Panc1 (cell line): ENCODE results near the gene ARHGAP4. TPM values are rescaled to one million over a fixed set of nuclear protein-coding genes. Genes with fewer than 3 reads are reported as not detected.

Experiments used
- ATAC-seq: fragments of 200-7000 bp; cut with Tn5 transposase; 2 replicates; pipeline ENCODE4 v1.9.1; 2020; ENCODE audit warnings: mild to moderate bottlenecking, moderate library complexity
- BruUV-seq: library from RNA; stranded (reverse); fragments of 400-500 nt; replicated peaks from 2 replicates; lab custom pipeline; 2021; lab: Mats Ljungman, UMichigan
- CTCF ChIA-PET: fragments of 300-600 bp; sonication (Branson Sonifier 250); formaldehyde crosslinking; loops from one replicate; lab custom pipeline; 2022; ENCODE audit warnings: antibody characterized with exemption; lab: Charles Lee
- POLR2A ChIA-PET: fragments of 300-600 bp; sonication (Branson Sonifier 250); formaldehyde crosslinking; loops from one replicate; lab custom pipeline; 2022; ENCODE audit warnings: antibody characterized with exemption; lab: Charles Lee
- DNase-seq: peaks from one replicate; pipeline ENCODE4 v3.0.0-alpha.2; 2010; ENCODE audit warnings: low read depth, low spot score
- H3K27ac ChIP-seq: 2 replicates; pipeline ENCODE4 v1.5.1; 2011; ENCODE audit warnings: mild to moderate bottlenecking, low read length, inconsistent platforms
- H3K27me3 ChIP-seq: fragments of 200-500 bp; sonication (Bioruptor generic); 2 replicates; pipeline ENCODE4 v1.6.0; 2014; ENCODE audit warnings: low read length, inconsistent platforms; ENCODE audit not compliant: control insufficient read depth, insufficient read depth
- H3K36me3 ChIP-seq: fragments of 200-500 bp; sonication (Bioruptor generic); 2 replicates; pipeline ENCODE4 v1.5.1; 2014; ENCODE audit warnings: inconsistent platforms, mild to moderate bottlenecking, low read length, moderate library complexity; ENCODE audit not compliant: control insufficient read depth, insufficient read depth
- H3K4me1 ChIP-seq: 2 replicates; pipeline ENCODE4 v1.5.1; 2011; ENCODE audit warnings: inconsistent platforms, mild to moderate bottlenecking, low read length, moderate library complexity; ENCODE audit not compliant: control insufficient read depth, insufficient read depth
- H3K4me3 ChIP-seq, 2 experiments: 2 replicates each; pipeline ENCODE4 v1.5.1; 2011 to 2012; ENCODE audit warnings: low read depth in 2 of 2, low read length in 2 of 2, mild to moderate bottlenecking in 2 of 2, inconsistent platforms in 1 of 2, moderate library complexity in 1 of 2
- H3K9me3 ChIP-seq: fragments of 200-500 bp; sonication (Bioruptor generic); 2 replicates; pipeline ENCODE4 v1.5.1; 2014; ENCODE audit warnings: low read depth, mild to moderate bottlenecking, inconsistent platforms, low read length, moderate library complexity; ENCODE audit not compliant: control insufficient read depth, insufficient read depth
- POLR2AphosphoS5 ChIP-seq: IDR thresholded peaks from 2 replicates; pipeline ENCODE4 v1.6.1; 2012; ENCODE audit warnings: mild to moderate bottlenecking, low read depth, low read length, moderate library complexity
- SIN3A ChIP-seq: IDR thresholded peaks from 2 replicates; pipeline ENCODE4 v1.6.1; 2012; ENCODE audit warnings: low read depth, mild to moderate bottlenecking, low read length, moderate library complexity, borderline replicate concordance; ENCODE audit not compliant: insufficient read depth
- TCF7L2 ChIP-seq: IDR thresholded peaks from 2 replicates; pipeline ENCODE4 v1.6.1; 2011; ENCODE audit warnings: mild to moderate bottlenecking, low read depth, low read length, inconsistent platforms
- in situ Hi-C: cut with HindIII; loops from 2 replicates; pipeline ENCODE4 v1.10.0; 2016; ENCODE audit warnings: low sequenced_read_pairs, low pct_unique_long_range_greater_than_20kb
- intact Hi-C: fragments of 100-400 bp; cut with micrococcal nuclease; formaldehyde crosslinking; loops from one replicate; pipeline ENCODE4 v1.10.0; 2022; ENCODE audit not compliant: unreplicated experiment
- total RNA-seq: library from RNA; stranded (reverse); gene quantifications from one replicate; pipeline ENCODE4 v1.2.1, GENCODE V29; 2021; ENCODE audit not compliant: unreplicated experiment
- TF ChIP-seq, protein P1 (sequence below), 2 experiments: IDR thresholded peaks; 2 replicates each; pipeline ENCODE4 v1.6.1; 2011 to 2012; ENCODE audit warnings: low read depth in 2 of 2, control low read depth in 1 of 2, low read length in 1 of 2, mild to moderate bottlenecking in 1 of 2, moderate library complexity in 1 of 2; ENCODE audit not compliant: insufficient read depth in 1 of 2
- TF ChIP-seq, protein P2 (sequence below): fragments of 450-650 bp; IDR thresholded peaks from 2 replicates; pipeline ENCODE4 v1.5.1; 2017; ENCODE audit warnings: mild to moderate bottlenecking

ARHGAP4 gene
- total RNA-seq, 1 experiment from 2014 or later = 225 TPM

DNA sequence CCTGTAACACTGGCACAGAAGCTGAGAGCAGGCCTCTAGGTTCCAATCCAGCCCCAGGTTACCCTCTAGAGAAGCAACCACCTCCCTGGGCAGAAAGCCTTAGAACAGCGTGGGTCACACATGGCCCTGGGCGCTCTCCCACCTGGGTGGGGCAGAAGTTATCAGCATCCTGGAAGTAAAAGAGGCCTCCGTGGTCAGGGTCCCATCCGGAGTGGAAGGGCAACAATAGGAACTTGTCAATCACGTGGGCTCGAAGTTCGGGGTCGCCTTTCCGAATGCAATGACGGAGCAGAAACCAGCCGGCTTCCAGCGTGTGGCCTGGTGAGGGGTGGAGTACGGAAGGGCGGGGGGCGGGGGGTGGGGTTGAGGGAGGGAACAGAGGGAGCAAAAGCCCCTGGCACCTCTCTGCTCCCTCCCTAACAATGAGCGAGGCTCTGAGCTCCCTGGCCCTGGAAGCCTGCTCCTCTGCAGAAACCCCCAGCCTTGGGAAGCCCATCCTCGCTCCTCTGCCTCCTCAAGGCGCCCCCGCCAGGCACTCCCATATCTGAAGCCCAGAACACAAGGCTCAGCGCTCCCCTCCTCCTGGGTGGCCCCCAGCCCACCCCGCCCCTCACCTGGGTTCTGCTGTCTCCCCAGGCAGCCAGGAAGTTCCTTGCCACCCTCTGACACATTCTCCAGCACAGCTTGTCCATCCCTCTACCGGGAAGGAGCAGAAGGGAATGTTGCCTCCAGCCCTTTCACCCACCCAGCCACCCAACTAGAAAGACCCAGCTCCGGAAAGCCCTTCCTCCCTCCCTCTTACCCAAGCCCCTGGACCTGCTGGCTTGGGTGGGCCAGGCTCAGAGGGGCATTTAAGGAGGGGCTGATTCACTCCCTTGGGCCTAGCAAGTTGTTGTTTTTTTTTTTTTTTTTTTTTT is 15.5 kb upstream of the ARHGAP4 start:
- Histone ChIP-seq H3K4me1 (peaks cover 4% of the 10 kb centered on the region), H3K4me3 (no peak overlapping the region), H3K27me3 (no peaks in the 10 kb centered on the region), H3K9me3 (no peaks in the 10 kb centered on the region), H3K27ac (peak overlapping the region; percentile 17; the same call in 1 of the 2 replicates), H3K36me3 (no peaks in the 10 kb centered on the region)
- in situ Hi-C loops (no loop called here), intact Hi-C loops (no loop called here)
- BruUV-seq = no TSS peak
- ATAC-seq (no peak), DNase-seq (no peak)
- TF ChIP-seq, protein P1, sequence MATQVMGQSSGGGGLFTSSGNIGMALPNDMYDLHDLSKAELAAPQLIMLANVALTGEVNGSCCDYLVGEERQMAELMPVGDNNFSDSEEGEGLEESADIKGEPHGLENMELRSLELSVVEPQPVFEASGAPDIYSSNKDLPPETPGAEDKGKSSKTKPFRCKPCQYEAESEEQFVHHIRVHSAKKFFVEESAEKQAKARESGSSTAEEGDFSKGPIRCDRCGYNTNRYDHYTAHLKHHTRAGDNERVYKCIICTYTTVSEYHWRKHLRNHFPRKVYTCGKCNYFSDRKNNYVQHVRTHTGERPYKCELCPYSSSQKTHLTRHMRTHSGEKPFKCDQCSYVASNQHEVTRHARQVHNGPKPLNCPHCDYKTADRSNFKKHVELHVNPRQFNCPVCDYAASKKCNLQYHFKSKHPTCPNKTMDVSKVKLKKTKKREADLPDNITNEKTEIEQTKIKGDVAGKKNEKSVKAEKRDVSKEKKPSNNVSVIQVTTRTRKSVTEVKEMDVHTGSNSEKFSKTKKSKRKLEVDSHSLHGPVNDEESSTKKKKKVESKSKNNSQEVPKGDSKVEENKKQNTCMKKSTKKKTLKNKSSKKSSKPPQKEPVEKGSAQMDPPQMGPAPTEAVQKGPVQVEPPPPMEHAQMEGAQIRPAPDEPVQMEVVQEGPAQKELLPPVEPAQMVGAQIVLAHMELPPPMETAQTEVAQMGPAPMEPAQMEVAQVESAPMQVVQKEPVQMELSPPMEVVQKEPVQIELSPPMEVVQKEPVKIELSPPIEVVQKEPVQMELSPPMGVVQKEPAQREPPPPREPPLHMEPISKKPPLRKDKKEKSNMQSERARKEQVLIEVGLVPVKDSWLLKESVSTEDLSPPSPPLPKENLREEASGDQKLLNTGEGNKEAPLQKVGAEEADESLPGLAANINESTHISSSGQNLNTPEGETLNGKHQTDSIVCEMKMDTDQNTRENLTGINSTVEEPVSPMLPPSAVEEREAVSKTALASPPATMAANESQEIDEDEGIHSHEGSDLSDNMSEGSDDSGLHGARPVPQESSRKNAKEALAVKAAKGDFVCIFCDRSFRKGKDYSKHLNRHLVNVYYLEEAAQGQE (IDR thresholded peaks at IDR 0.05; ENCODE audit: insufficient read depth in 1 of 2, low read depth in 2 of 2, low read length in 1 of 2) = no peak
- TF ChIP-seq SIN3A (no peak), POLR2AphosphoS5 (no peak), TCF7L2 (no peak)
- TF ChIP-seq, protein P2, sequence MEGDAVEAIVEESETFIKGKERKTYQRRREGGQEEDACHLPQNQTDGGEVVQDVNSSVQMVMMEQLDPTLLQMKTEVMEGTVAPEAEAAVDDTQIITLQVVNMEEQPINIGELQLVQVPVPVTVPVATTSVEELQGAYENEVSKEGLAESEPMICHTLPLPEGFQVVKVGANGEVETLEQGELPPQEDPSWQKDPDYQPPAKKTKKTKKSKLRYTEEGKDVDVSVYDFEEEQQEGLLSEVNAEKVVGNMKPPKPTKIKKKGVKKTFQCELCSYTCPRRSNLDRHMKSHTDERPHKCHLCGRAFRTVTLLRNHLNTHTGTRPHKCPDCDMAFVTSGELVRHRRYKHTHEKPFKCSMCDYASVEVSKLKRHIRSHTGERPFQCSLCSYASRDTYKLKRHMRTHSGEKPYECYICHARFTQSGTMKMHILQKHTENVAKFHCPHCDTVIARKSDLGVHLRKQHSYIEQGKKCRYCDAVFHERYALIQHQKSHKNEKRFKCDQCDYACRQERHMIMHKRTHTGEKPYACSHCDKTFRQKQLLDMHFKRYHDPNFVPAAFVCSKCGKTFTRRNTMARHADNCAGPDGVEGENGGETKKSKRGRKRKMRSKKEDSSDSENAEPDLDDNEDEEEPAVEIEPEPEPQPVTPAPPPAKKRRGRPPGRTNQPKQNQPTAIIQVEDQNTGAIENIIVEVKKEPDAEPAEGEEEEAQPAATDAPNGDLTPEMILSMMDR = no peak
- ChIA-PET CTCF (interaction anchor here (0.6 kb wide), 1 partner anchor 18 kb away, joined by 6 read pairs; no protein-coding TSS in a partner anchor), POLR2A (interaction anchor here (0.8 kb wide), 1 partner anchor 15 kb away, joined by 9 read pairs; no protein-coding TSS in a partner anchor)

DNA sequence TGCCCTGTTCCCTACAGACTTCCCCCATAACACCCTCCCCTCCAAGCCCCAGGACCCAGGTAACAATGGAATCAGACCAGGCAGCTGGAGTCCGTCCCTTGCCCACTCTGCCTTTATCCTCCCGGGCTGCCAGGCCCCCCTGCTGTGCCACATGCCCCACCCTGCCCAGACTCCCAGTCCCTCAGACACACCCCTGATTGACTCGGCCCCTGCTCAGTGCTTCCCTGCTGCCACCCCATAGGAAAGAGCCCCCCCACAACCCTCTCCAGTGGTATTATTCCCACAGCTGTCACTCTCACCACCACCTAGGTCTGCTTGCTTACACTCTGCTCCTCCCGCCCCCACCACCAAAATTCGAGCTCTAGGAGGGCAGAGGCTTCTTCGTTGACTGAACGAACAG is 13.5 kb upstream of the ARHGAP4 start:
- ATAC-seq (no peak), DNase-seq (no peak)
- Histone ChIP-seq H3K36me3 (no peaks in the 10 kb centered on the region), H3K27ac (no peak overlapping the region), H3K9me3 (no peaks in the 10 kb centered on the region), H3K4me3 (no peak overlapping the region), H3K4me1 (peaks cover 7% of the 10 kb centered on the region), H3K27me3 (no peaks in the 10 kb centered on the region)
- TF ChIP-seq TCF7L2 = no peak
- TF ChIP-seq, protein P2 = no peak
- no peak for TF ChIP-seq POLR2AphosphoS5
- TF ChIP-seq SIN3A = no peak
- TF ChIP-seq, protein P1 (IDR thresholded peaks at IDR 0.05; ENCODE audit: insufficient read depth in 1 of 2, low read depth in 2 of 2, low read length in 1 of 2) = no peak
- in situ Hi-C loops = no loop called here
- ChIA-PET POLR2A (no interaction called here), CTCF (no interaction called here)
- BruUV-seq = no TSS peak
- intact Hi-C loops = no loop called here
